Stomach smooth muscle (tissue), 2 donors: Measurements from ENCODE around the gene CD14.
A peak's percentile ranks its signal among the peaks of the same experiment; 100 is the strongest.
"Not testable (repeated sequence)": the region's sequence is repeated elsewhere in the genome, so short reads cannot be mapped to it uniquely, and the experiment has no call there.

Experiments
- H3K27ac ChIP-seq: one replicate; pipeline ENCODE4 v1.7.0; 2013; ENCODE audit warnings: mild to moderate bottlenecking, low read length, inconsistent platforms
- H3K27me3 ChIP-seq, 2 donors: one replicate each; pipeline ENCODE4 v1.7.0; 2013; ENCODE audit warnings: low read length in 2 of 2; ENCODE audit not compliant: insufficient read depth in 2 of 2, control insufficient read depth in 1 of 2
- H3K36me3 ChIP-seq, 2 donors: one replicate each; pipeline ENCODE4 v1.7.0; 2013; ENCODE audit warnings: low read length in 2 of 2; ENCODE audit not compliant: control insufficient read depth in 2 of 2, insufficient read depth in 2 of 2
- H3K4me1 ChIP-seq: one replicate; pipeline ENCODE4 v1.7.0; 2013; ENCODE audit warnings: low read length; ENCODE audit not compliant: control insufficient read depth, insufficient read depth
- H3K4me3 ChIP-seq, 2 donors: one replicate each; pipeline ENCODE4 v1.7.0; 2013; ENCODE audit warnings: low read length in 2 of 2
- H3K9ac ChIP-seq, 2 donors: one replicate each; pipeline ENCODE4 v1.7.0; 2013; ENCODE audit warnings: low read length in 2 of 2, mild to moderate bottlenecking in 1 of 2
- H3K9me3 ChIP-seq, 2 donors: one replicate each; pipeline ENCODE4 v1.7.0; 2013; ENCODE audit warnings: low read length in 2 of 2; ENCODE audit not compliant: control insufficient read depth in 2 of 2
- donor health status: healthy.
- donor health status: Pancreatic carcinoma.

The CD14 gene

DNA sequence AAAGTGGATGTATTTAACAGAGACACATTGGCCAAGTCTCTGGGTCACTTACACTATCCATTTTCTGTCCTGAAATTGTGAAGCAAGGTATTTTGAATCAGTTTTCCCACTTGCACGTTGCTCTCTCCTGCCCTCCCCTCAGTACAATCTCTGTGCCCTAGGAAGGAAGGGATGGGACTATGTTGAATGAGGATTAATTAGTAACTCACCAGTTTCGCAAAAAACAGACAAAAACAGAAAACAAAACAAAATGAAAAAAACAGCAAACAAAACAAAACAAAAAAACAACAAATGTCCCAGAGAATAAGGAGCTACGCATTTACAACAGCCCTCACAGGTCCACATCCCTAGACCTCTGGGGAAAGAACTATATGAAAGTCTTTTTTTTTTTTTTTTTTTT, 1.1 kb upstream of the CD14 start:
- H3K27me3 ChIP-seq = no peaks in the 10 kb centered on the region
- no peak overlapping the region for H3K27ac ChIP-seq

DNA sequence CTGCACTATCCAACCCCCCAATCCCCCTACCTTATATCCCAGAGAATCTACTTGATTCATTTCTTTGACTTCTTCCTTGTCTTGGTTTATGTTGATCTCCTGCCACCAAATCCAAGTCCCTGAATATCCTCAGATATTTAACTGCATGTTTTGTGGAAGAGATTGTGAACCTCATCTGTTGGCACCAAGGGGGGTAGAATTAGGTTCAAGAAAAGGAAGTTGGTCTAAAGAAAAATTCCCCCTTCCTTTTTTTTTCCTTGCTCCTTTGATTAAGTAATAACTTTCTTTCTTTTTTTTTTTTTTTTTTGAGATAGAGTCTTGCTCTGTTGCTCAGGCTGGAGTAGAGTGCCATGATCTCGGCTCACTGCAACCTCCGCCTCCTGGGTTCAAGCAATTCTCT, 526 bp upstream of the CD14 start:
- H3K27ac ChIP-seq = peak overlapping the region; percentile 49
- peak overlapping the region; percentile 67 to 75 for H3K9ac ChIP-seq
- peaks cover 20% of the 10 kb centered on the region for H3K4me1 ChIP-seq
- peak overlapping the region; percentile 71 to 88 for H3K4me3 ChIP-seq
- H3K9me3 ChIP-seq = no peaks in the 10 kb centered on the region
- no peaks in the 10 kb centered on the region for H3K27me3 ChIP-seq
- H3K36me3 ChIP-seq = no peaks in the 10 kb centered on the region

More for the DNA sequence above, 1.1 kb upstream of the CD14 start:
- H3K4me1 ChIP-seq = peaks cover 22% of the 10 kb centered on the region
- no peak overlapping the region for H3K9ac ChIP-seq
- H3K9me3 ChIP-seq = no peaks in the 10 kb centered on the region
- no peak overlapping the region for H3K4me3 ChIP-seq
- no peaks in the 10 kb centered on the region for H3K36me3 ChIP-seq

DNA sequence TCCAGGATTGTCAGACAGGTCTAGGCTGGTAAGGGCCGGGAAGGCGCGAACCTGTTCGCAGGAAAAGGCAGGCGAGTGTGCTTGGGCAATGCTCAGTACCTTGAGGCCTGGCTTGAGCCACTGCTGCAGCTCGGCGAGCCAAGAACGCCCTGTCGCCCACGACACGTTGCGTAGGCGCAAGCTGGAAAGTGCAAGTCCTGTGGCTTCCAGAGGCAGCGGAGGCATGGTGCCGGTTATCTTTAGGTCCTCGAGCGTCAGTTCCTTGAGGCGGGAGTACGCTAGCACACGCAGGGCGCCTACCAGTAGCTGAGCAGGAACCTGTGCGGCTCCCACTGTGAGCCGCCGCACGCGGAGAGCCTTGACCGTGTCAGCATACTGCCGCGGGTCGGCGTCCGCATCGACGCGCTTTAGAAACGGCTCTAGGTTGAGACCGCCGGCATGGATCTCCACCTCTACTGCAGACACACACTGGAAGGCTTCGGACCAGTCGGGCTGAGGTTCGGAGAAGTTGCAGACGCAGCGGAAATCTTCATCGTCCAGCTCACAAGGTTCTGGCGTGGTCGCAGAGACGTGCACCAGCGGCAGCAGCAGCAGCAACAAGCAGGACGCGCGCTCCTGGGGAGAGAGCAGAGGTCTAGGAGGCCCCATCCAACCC, 482 bp downstream of the CD14 start:
- Histone ChIP-seq H3K9me3 (no peaks in the 10 kb centered on the region), H3K9ac (peak overlapping the region; percentile 67 to 75), H3K27ac (peak overlapping the region; percentile 49), H3K36me3 (no peaks in the 10 kb centered on the region), H3K4me3 (peak overlapping the region; percentile 71 to 88), H3K27me3 (no peaks in the 10 kb centered on the region), H3K4me1 (peaks cover 20% of the 10 kb centered on the region)

DNA sequence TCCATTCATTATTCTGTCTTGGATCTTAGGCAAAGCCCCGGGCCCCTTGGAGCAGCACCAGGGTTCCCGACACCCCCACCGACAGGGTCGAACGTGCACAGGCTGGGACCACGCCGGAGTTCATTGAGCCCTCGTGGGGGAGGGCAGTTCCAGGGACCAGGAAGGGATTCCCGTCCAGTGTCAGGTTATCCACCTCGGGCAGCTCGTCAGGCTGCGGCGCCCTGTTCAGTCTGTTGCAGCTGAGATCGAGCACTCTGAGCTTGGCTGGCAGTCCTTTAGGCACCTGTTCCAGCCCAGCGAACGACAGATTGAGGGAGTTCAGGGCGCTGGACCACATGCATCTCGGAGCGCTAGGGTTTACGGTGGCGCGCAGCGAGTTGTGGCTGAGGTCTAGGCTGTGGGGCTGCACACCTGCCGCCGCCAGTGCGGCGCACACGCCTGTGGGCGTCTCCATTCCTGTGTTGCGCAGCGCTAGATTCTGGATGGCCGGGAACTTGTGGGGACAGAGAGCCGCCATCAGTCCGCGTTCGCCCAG, 1.1 kb downstream of the CD14 start:
- peak overlapping the region; percentile 67 to 75 for H3K9ac ChIP-seq
- peaks cover 20% of the 10 kb centered on the region for H3K4me1 ChIP-seq

DNA sequence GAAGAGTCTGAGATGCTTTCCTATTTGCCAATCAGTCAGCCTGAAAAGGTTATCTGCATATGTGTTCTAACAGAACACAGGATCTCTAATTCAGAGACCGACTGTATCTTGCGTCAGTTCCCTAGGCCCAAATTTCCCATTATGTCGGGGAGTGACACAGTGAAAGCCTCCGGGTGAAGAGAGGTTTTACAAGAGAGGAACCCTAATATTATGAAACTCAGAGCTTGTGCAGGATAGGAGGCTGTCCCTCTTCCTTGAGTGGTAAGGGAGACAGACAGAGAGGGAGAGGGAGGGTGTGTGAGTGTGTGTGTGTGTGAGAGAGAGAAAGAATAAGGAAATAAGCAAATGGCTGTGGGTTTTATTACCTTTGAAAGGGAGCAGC, 1.9 kb downstream of the CD14 start:
- Histone ChIP-seq H3K9ac (peak overlapping the region in 1 of 2 donors; percentile 14), H3K4me3 (peak overlapping the region in 1 of 2 donors; percentile 88), H3K4me1 (peaks cover 20% of the 10 kb centered on the region), H3K27ac (no peak overlapping the region), H3K36me3 (no peaks in the 10 kb centered on the region), H3K9me3 (no peaks in the 10 kb centered on the region), H3K27me3 (no peaks in the 10 kb centered on the region)

More for the DNA sequence above, 1.1 kb downstream of the CD14 start:
- H3K27me3 ChIP-seq = no peaks in the 10 kb centered on the region
- H3K4me3 ChIP-seq = peak overlapping the region; percentile 71 to 88
- no peaks in the 10 kb centered on the region for H3K9me3 ChIP-seq
- no peak overlapping the region for H3K27ac ChIP-seq
- H3K36me3 ChIP-seq = no peaks in the 10 kb centered on the region

- Histone ChIP-seq H3K9ac (peak overlapping the region in 1 of 2 donors; percentile 14), H3K27ac (no peak overlapping the region), H3K4me1 (peaks cover 20% of the 10 kb centered on the region), H3K4me3 (no peak overlapping the region), H3K36me3 (no peaks in the 10 kb centered on the region), H3K9me3 (no peaks in the 10 kb centered on the region), H3K27me3 (no peaks in the 10 kb centered on the region)
These were observed 2.5 kb downstream of the CD14 start for GRCh38 chr5:140630292-140631035.

DNA sequence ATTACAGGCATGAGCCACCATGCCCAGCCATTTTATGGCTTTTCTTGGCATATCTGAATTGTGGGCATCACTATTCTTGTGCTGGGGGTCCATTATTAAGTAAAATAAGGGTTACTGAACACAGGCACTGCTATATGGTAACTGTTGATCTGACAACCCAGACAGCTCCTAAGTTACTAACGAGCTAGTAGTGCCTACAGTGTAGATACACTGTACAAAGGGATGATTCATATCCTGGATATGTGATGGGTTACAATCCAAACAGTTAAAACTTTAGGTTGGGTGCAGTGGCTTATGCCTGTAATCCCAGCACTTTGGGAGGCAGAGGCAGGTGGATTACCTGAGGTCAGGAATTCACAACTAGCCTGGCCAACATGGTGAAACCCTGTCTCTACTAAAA, 4.3 kb downstream of the CD14 start:
- no peak overlapping the region for H3K9ac ChIP-seq
- H3K4me3 ChIP-seq = no peak overlapping the region
- no peak overlapping the region for H3K27ac ChIP-seq
- no peaks in the 10 kb centered on the region for H3K9me3 ChIP-seq
- no peaks in the 10 kb centered on the region for H3K27me3 ChIP-seq
- H3K4me1 ChIP-seq = peaks cover 20% of the 10 kb centered on the region
- no peaks in the 10 kb centered on the region for H3K36me3 ChIP-seq

- H3K4me3 ChIP-seq = no peak overlapping the region
- no peak overlapping the region for H3K9ac ChIP-seq
- H3K4me1 ChIP-seq = peaks cover 16% of the 10 kb centered on the region
- no peaks in the 10 kb centered on the region for H3K9me3 ChIP-seq
- H3K36me3 ChIP-seq = no peaks in the 10 kb centered on the region
- no peak overlapping the region for H3K27ac ChIP-seq
- no peaks in the 10 kb centered on the region for H3K27me3 ChIP-seq
These were observed 5.0 kb downstream of the CD14 start for GRCh38 chr5:140627972-140628371.

DNA sequence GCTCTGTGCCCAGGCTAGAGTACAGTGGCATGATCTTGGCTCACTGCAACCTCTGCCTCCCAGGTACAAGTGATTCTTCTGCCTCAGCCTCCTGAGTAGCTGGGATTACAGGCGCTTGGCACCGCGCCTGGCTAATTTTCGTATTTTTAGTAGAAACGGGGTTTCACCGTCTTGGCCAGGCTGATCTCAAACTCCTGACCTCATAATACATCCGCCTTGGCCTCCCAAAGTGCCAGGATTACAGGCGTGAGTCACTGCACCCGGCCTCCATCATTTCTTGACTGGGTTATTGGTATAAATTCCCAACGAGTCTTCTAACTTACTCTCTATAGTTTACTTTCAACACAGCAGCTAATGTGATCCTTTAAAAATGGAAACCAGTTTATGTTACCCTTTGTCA, 8.1 kb downstream of the CD14 start:
- not testable (repeated sequence) for H3K27me3 ChIP-seq, H3K9me3 ChIP-seq, H3K4me3 ChIP-seq, H3K27ac ChIP-seq, H3K9ac ChIP-seq, H3K4me1 ChIP-seq, H3K36me3 ChIP-seq

- not testable (repeated sequence) for H3K27ac ChIP-seq, H3K4me1 ChIP-seq, H3K9me3 ChIP-seq, H3K4me3 ChIP-seq, H3K9ac ChIP-seq, H3K36me3 ChIP-seq, H3K27me3 ChIP-seq
These were observed 9.9 kb downstream of the CD14 start for GRCh38 chr5:140623061-140623460.

DNA sequence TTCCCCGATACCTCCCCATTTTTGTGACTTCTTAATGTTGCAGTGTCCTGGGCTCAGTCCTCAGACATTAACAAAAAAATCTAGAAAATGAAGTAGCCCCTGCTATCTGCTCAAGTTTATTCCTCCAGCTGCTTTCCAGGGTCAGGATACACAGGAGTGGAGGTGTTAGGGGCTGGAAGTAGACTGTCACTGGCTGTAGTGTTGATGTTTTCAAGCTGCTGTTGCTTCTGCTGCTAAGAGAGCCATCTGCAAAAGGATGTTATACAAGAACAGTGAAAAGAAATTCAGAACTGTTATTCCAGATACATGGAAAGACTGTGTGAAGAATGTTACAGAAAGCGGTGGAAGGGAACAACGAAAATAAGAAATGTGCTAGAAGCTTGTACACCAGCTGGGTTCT, 10.7 kb downstream of the CD14 start:
- Histone ChIP-seq H3K36me3 (no peaks in the 10 kb centered on the region), H3K9me3 (no peaks in the 10 kb centered on the region), H3K4me1 (no peaks in the 10 kb centered on the region), H3K27me3 (no peaks in the 10 kb centered on the region), H3K27ac (no peak overlapping the region), H3K9ac (no peak overlapping the region), H3K4me3 (no peak overlapping the region)
